GM19025 (cell line): ENCODE data around the gene DSCAM.

Experiments used
- ATAC-seq: cut with Tn5 transposase; IDR thresholded peaks from one replicate; pipeline ENCODE4 v1.9.1; 2021; ENCODE audit warnings: mild to moderate bottlenecking, low read depth, moderate library complexity; ENCODE audit not compliant: unreplicated experiment

DSCAM gene

DNA sequence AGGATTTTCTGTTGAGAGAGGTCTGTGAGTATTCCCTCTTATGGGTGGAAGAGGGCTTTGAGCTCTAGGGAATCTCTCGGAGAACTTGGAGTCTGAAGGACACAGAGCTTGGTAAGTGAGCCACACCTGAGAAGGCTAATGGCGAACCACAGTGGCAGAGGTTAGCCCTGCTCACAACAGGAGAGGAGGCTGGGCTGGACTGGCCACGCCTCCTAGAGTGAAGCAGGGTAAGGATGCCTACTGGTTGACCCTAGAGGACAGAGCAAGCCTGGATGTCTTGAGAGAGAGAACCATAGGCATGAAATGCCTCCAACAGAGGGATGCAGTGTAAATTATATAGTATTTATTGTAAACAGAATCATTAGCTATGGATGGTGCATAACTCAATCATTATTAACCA, 747.1 kb downstream of the DSCAM start:
- ATAC-seq: no peak

DNA sequence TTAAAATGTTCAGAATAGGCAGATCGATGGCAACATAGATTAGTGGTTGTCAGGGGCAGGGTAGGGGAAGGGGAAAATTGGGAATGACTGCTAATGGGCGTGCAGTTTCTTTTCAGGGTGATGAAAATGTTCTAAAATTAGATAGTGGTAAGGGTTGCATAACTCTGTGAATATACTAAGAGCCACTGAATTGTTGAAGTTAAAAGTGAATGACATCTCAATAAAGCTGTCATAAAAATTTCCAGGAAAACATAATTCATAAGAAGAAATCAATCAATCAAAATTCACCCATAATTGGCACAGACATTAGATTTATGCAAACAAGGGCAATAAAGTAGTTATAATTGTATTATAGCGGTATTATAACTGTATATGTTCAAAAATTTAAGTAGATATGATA, 751.5 kb downstream of the DSCAM start:
- ATAC-seq: no peak

DNA sequence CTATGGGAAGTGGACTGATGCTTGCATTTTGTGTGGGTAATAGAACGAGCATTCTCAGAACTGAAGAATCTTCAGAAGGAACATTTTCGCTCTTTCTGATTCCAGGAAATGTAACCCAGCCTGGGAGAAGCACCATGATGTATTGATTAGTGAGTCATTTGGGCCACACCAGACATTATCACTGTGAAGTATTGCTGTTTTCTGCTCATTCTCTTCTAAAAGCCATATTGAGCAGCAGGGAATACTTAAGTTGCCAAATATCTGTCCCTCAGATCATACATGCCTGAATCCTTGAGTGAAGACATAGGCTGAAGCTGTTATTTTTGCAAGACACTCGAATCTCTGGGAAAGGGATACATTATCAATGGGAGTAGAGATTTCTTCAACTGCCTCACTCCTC, 766.6 kb downstream of the DSCAM start:
- no peak for ATAC-seq

DNA sequence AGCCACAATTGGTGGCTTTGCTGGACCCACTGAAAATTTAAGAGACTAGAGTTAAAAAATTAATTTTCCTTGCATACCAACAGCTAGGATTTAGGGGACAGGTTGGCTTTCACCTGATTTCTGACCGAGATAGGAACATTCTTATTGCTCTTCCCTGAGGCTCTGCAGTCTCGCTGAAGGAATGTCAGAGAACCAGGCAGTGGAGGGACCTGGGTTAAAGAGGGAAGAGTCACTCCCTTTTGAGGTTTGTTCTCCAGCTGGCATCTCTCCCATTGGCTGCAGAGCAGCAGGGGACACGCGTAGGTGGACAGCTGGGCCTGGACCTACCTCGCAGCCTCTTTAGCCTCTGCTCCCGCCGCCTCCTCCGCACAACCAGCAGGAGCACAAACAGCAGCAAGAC, 772.2 kb downstream of the DSCAM start:
- no peak for ATAC-seq

DNA sequence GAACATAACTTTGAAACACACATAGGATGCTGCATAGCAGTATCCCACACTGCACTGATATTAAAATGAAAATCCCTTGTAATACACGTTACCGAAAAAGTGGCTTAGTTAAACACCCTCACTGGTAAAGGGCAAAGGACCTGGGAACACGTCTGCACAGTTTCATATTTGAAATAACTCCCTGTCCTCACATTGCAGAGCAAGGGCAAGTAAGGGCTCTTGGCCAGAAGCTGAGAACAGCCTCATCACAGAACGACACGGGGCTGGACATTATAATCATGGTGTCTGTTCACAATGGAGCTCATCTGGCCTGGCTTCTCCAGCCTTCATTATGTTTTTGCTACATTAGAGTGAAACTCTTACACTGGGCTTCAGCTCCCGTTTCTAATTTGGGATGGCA, 772.8 kb downstream of the DSCAM start:
- ATAC-seq: no peak

DNA sequence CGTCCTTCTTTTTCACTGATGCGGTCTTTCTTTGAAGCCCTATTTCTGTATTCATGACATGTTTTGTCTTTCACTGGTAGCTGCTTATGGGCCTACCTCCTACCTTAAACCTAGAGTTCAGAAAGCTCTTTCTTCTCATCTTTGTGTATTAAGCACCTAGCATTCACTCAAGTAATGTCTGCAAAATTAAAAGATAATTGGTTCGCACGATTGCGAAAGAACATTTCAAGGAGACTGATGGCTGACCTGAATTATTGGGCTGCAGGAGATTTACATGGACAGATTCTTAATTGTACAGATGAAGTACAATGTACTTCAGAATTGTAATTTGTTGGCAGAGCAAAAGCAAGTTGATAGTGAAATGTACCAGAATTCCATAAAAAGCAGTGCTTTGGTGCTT, 773.3 kb downstream of the DSCAM start:
- no peak for ATAC-seq

DNA sequence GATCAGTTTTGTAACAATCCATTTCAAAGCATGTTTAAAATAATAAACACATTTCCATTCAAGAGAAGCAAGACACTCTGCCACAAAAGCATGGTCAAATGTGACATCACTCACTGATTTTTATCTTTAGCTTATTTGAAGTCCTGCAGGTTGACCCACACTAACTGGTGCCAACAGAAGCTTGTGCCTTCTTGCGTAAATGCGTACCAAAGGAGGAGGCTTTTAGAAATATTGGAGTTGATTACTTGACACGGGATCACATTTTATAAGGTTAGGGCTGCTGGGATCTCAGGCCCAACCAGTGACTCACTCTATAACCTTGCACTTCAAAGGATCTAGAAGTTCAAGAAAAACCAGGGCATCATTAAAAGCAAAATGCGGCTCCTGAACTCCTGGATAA, 776.1 kb downstream of the DSCAM start:
- no peak for ATAC-seq

DNA sequence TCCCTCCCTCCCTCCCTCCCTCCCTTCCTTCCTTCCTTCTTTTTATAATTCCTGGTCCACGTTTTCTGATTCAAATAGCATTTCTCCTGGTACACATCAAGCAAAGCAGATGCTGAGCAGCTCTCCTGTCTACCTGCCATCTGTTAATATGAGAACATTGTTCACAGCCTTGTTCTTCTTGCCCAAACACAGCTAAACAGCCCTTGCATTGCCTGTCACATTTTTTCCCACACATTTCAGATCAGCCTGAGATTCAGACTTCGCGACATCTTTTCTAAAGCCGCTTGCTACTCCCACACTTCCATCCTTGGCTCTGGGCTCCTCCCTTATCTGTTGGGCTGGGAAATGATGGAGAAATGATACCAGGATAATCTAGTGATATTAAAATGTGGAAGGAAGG, 779.2 kb downstream of the DSCAM start:
- no peak for ATAC-seq

DNA sequence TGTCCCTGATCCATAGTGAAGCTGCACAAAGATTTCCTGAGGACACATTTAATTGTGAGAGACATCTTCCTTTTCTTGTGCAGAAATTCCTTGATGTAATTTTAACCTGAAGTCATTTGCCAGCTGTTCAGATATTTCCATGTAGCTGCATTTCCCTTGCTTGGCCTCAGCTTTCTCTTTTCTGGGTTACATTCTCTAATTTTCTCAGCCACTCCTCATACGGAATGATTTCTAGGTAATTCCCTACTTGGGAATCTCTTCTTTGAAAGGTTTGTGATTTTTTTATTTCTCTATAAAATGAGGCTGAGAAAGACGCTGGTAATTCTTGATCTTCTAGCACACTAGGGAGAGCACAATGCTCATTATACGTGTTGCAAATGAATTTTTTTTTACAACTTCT, 780.7 kb downstream of the DSCAM start:
- ATAC-seq: no peak

DNA sequence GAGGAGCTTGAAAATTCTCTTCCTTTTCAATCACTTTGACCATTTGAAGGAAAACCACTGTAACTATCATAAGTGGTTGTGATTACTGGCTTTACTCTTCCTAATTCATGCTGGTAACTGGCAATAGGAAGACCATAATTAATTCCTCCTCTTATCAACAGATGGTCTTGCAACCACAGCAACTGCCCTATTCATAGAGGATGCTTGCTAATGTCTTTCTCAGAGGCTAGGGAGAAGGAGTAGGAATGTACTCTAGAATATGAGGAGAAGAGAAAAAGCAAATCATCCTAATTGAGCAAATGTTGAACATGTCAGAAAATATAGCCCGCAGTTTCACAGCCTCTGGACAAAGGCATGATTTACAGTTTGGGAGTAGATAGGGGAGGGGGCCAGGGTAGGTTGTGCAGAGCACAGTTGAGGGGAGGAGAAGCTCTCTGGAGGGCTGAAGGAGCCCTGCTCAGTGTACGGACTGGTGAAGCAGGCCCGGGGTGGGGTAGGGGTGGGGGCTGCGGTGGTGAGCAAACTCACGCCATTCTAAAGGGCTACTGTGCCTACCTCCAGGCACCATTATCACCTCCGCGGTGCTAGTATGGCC, 786.8 kb downstream of the DSCAM start:
- no peak for ATAC-seq

DNA sequence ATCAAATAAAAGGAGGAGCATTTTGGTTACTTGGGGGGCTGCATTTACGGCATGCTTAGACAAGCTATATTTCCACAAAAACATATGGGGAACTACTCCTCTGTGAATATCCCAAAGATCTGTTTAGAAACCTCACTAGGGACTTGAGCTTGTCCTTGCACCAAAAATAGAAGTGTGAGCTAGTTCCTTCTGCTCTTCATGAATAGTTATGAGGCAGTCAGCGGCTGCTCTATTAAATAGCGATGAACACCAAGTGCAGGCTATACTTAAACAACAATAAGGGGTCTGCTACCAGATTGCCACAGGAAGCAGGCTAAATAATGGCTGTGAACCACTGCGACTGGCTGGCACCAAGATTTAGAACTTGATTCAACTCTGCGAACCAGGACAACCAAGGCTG, 789.6 kb downstream of the DSCAM start:
- no peak for ATAC-seq

DNA sequence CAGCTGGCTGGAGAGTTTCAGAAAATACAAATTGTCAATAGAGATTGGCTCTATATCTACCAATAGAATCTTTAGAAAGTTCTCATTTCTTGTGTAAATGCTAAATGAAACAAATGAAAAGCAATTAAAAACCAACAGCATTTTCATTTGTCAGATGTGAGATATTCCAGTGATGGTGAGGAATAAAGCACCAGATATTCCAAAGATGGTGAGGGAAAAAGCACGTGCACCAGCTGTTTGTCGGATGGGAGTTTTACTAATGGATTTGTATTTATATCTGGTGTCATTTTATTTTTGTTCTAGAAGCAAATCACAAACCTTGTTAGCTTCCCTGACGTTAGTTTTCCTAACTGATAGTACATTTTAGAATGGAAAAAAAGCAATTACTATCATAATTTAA, 790.9 kb downstream of the DSCAM start:
- no peak for ATAC-seq

DNA sequence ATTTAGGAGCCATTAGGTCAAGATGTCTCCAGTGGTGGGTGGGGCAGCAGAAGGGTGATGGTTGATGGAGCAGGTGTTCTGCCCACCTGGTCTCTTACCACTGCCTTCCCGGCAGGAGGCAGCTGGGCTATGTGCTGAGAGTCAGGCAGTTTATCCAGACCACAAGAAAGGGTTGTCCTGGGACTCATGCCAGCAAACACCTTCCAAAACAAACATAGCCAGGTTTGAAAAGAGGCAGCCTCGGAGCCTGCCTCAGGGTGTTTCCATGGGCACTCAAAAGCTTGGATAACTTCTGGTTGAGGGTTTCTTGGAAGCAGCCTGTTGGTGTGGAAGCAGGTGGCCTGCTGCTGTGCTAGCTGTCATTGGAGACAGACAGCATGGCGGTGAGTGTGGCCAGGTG, 792.6 kb downstream of the DSCAM start:
- no peak for ATAC-seq

DNA sequence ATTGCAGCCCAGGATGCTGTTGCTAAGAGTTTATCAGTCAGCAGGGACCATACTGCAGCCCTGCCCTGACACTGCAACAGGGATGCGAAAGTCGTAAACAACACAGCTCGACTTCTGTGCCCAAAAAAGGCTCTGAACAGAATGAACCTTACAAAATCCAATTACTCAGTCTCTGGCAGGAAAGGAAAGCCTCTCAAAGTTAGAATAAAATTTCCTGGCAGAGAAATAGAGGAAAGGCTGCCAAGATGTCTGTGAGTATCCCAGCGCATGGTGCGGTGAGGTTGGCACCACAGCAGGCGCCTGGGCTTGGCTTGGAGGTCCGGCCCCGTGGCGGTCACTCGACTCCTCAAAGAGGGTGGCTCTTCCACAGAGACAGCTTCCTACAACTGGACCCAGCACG, 794.0 kb downstream of the DSCAM start:
- no peak for ATAC-seq

DNA sequence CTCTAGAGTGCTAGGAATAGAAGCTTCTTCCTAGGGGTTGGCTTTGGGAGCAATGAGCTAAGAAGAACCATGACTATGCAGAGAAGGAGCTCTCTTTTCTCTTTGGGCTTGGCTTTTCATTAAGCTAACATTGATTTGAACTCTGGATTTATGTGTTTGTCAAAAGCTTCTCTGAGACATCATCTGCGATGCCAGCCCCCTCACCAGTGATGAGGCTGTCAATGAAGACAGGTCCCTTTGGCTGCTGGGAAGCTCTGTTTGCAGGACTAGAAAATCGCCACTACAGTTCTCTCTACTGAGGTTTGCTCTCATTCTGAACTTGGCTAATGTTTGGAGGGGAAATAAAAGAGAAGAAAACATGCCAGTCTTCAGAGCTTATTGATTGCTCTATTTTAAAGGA, 794.7 kb downstream of the DSCAM start:
- no peak for ATAC-seq

DNA sequence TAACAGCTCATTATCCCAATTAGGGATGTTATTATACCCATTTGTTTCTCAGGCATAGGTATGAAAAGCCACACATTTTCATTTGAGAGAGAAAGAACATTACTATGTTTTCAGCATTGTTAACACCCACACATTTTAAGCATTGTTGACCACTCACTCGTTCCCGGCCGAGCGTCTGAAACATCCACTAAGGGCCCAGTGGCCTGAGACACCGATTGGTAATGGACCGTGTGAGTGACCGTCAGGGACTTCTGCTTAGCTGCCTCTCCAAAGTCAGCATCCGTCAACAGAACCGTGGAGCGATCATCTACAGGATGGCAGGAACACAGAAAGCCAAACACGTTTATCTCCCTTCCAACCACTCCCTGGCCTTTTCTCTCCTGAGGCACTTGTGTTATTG, 795.2 kb downstream of the DSCAM start:
- ATAC-seq: no peak

DNA sequence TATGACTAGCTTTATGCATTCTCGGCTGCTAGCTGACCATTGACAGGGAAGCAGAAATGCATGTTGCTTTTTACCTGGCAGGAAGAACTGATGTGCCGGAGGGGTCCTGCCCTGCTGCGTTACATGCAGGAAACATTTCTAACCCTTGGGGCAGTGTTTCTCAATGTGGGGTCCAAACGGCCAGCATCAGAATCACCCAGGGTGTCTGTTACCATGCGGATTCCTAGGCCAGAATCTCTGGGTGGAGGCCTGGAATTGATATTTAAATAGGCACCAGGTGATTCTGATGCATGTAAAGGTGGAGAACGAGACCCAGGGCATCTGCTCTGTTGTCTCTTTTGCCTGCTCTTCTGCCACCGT, 797.0 kb downstream of the DSCAM start:
- ATAC-seq: no peak

DNA sequence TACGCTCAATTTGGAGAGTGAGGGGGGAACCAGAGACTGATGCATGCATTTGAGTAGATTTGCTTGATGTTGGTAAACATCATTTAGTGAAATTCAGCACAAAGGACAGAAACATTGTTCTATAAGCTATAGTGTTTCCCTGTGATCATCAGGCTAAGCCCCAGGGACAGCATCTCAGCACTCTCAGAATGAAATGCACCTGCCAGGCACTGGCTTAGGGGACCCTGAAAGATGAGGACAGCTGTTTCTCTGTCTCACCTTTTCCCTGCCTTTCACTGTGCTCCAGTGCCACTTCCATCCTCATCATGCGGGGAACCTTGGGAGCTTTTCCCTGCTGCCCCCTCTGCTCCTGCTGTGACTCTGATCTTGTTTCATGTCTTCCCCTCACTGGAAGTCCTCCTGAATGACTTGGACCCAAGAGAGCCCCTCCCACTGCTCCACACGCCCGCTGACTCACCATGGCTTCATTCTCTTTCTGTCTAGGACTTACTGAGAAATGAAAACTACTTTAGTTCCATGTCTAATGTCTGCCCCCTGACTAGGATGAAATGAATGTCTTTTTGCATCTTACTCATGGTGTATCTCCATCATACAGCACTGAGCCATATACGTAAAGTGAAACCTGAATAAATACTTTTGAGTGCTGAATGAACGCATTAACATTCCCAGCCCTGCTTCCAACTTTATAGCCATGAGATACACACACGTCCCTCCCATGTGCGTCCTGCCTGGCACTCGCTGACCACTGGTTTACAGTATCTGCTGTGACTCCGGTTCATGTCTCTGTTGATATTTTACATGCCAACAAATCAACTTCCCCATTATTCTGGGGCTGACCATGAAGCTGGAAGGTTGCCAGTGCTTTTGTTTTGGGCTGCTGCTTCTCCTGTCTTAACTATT, 797.7 kb downstream of the DSCAM start:
- no peak for ATAC-seq

DNA sequence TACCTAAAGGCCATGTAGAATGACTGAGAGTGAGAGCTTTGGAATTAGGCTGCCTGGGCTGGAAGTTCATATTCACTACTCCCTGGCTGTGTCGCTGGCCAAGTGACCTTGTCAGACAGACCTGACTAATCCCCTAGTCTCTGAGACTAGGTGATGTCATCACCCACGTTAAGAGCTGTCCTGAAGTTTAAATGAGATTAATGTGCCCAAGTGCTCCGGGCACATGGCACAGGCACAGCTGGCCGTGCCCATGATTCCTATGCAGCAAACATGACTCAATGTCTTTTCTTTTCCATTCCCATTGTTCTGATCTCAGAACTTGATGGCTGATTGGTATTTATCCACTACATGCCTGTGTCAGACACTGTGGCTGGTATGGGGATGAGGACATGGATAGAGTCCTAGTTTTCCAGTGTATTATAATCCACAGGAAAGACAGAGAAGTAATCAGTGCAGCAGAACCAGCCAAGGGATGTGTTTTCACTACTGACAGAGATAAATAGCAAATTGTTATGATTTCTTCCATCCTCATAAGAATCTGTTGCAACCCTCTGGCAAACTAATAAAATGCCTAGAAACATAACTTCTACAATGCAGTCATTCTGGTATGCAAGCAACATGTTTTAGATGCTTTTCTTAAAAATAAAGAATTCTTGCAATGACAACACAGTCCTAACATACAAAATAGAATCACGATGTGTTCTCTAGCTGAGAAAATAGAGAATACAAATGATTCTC, 798.8 kb downstream of the DSCAM start:
- no peak for ATAC-seq

DNA sequence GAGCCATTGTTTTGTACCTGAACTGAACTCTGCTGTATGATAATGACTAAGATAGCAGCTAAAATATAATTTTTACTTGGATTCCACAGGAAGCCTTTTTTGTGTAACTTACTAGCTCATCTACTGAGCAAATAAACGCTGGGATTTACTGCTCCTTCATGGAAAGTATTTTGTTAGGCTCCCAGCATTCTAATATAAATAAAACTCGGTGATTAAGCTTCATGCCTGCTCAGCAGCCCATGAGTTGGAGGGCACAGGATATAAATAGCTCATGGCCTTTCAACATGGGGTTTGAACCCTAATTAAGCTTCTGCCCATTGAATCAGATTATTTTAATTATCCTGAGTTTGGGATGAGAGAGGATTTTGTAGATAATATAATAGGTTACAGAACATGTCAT, 799.7 kb downstream of the DSCAM start:
- no peak for ATAC-seq

DNA sequence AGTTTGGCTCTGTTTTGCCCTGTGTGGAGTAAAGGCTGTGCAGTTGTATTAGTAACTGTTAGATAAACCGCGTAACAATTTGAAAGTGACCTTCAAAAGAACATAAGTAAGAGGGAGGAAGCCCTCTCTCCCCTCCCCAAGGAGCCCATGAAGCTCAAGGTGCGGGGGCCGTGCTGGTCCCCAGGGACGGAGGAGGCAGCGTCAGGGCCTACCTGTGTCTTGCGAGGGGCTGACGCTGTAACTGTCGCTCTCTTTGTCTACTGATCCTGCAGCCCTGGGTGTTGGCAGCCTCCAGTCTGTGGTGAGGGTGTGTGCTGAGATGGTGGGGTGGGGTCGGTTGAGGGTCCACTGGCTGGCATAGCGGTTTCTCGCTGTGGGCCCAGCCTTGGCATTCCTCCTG, 803.1 kb downstream of the DSCAM start:
- ATAC-seq: no peak

DNA sequence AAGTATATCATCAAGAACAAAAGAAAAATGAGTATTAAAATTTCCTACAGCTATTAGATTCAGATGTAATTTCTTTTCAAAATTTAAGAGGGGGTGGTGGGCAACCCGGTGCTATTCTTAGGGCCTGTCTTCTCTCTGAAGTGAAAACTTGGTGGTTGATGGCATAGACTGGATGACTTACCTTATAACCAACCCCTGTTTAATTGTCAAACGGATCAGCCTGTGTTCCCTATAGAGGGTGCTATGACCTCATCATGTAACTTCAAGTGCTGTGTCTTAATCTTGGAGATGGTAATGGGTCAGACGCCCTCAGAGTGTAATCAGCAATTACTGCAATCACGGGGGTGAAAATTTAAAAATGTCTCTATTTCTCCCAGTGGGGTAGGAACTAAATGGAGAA, 803.5 kb downstream of the DSCAM start:
- no peak for ATAC-seq
